Activated gamma-delta T cell (primary cell): ENCODE results near the gene PLXNA3.

ENCODE experiments used
- DNase-seq: peaks from one replicate; lab custom pipeline; 2025; lab: John Stamatoyannopoulos, UW

The PLXNA3 gene

GRCh38 chrX:154458954-154459778 lies 1.1 kb downstream of the PLXNA3 start:
- DNase-seq: no peak

- no peak for DNase-seq
Measured at GRCh38 chrX:154459832-154460231, 1.8 kb downstream of the PLXNA3 start.

GRCh38 chrX:154460326-154460725 lies 2.2 kb downstream of the PLXNA3 start:
- no peak for DNase-seq

- no peak for DNase-seq
Measured at GRCh38 chrX:154462396-154462795, 4.3 kb downstream of the PLXNA3 start.

- no peak for DNase-seq
Measured at GRCh38 chrX:154463611-154464220, 5.6 kb downstream of the PLXNA3 start.

GRCh38 chrX:154464806-154465365 lies 6.8 kb downstream of the PLXNA3 start:
- DNase-seq: no peak

GRCh38 chrX:154465601-154466000 lies 7.5 kb downstream of the PLXNA3 start:
- DNase-seq: no peak

GRCh38 chrX:154466036-154466435 lies 8.0 kb downstream of the PLXNA3 start:
- DNase-seq: no peak

GRCh38 chrX:154466907-154467306 lies 8.8 kb downstream of the PLXNA3 start:
- DNase-seq: no peak

GRCh38 chrX:154467556-154467955 lies 9.5 kb downstream of the PLXNA3 start:
- no peak for DNase-seq

GRCh38 chrX:154468217-154468616 lies 10.1 kb downstream of the PLXNA3 start:
- no peak for DNase-seq

GRCh38 chrX:154469114-154469513 lies 11.0 kb downstream of the PLXNA3 start:
- no peak for DNase-seq

- no peak for DNase-seq
Measured at GRCh38 chrX:154469880-154470279, 11.8 kb downstream of the PLXNA3 start.

GRCh38 chrX:154470434-154470833 lies 12.4 kb downstream of the PLXNA3 start:
- no peak for DNase-seq

GRCh38 chrX:154470914-154471568 lies 13.0 kb downstream of the PLXNA3 start:
- no peak for DNase-seq

- DNase-seq: no peak
Measured at GRCh38 chrX:154471839-154472684, 14.0 kb downstream of the PLXNA3 start.

GRCh38 chrX:154472685-154473632 lies 14.9 kb downstream of the PLXNA3 start:
- no peak for DNase-seq

- no peak for DNase-seq
Measured at GRCh38 chrX:154473683-154474082, 15.6 kb downstream of the PLXNA3 start.

- no peak for DNase-seq
Measured at GRCh38 chrX:154476821-154477220, 18.7 kb downstream of the PLXNA3 start.

GRCh38 chrX:154477891-154478477 lies 19.9 kb downstream of the PLXNA3 start:
- DNase-seq: no peak
